ENCODE data around the gene ACKR2.

DNA sequence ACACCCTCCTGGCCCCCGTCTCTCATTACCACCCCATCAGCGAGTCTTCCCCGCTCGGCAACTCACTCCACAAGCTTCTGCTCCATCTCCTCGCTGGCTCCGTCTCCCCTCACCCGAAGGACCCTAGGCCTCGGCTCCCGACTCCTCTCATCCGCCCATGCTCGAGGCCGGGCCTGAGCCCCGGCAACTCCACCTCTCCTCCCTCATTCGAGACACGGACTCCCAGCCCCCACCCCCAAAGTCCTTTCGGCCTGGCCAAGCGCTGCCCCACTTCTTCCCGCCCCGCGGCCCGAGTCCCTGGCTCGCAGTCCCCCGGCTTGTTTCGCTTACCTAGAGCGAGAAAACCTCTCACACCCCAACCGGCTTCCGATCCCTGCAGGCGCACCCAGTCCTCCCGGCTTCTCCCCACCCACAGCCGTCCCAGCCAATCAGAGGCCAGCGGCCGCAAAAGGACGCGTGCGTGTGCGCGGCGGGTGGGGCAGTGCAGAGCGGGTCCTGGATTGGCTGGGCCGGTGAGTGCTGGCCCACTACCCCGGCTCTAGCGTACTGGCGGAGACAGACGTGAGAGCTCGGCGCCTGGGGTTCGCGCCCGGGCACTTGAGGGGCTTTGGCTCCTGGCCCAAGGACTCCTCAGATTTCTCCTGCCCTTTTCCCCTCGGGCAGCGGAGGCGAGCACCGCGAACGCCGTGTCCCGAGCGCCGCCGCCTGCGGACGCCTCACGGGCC lies 5.0 kb upstream of the ACKR2 start, which contains the start of gene HIGD1A:
- TF ChIP-seq, protein P1, sequence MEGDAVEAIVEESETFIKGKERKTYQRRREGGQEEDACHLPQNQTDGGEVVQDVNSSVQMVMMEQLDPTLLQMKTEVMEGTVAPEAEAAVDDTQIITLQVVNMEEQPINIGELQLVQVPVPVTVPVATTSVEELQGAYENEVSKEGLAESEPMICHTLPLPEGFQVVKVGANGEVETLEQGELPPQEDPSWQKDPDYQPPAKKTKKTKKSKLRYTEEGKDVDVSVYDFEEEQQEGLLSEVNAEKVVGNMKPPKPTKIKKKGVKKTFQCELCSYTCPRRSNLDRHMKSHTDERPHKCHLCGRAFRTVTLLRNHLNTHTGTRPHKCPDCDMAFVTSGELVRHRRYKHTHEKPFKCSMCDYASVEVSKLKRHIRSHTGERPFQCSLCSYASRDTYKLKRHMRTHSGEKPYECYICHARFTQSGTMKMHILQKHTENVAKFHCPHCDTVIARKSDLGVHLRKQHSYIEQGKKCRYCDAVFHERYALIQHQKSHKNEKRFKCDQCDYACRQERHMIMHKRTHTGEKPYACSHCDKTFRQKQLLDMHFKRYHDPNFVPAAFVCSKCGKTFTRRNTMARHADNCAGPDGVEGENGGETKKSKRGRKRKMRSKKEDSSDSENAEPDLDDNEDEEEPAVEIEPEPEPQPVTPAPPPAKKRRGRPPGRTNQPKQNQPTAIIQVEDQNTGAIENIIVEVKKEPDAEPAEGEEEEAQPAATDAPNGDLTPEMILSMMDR (IDR thresholded peaks at IDR 0.05; ENCODE audit: extremely low read depth in 1 of 2, insufficient read depth in 1 of 2, low read depth in 1 of 2, low read length in 2 of 2) = no peak
- TF ChIP-seq, protein P2, sequence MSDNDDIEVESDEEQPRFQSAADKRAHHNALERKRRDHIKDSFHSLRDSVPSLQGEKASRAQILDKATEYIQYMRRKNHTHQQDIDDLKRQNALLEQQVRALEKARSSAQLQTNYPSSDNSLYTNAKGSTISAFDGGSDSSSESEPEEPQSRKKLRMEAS (IDR thresholded peaks at IDR 0.05; ENCODE audit: insufficient read depth, insufficient read length) = peak; percentile 34

Measured in endothelial cell of umbilical vein (primary cell).